Gastroesophageal sphincter (tissue), 3 donors: Measurements from ENCODE around the gene UBE2G2.

Experiments
- CTCF ChIP-seq, 4 experiments: fragments of 200-600 bp in 2 of 4; fragments of 450-650 bp in 2 of 4; sonication (generic) in 1 of 4; IDR thresholded peaks; one replicate each; pipeline ENCODE4 v1.5.1; 2017 to 2019; ENCODE audit warnings: antibody characterized with exemption in 4 of 4, mild to moderate bottlenecking in 2 of 4, moderate library complexity in 2 of 4
- EP300 ChIP-seq: sonication (generic); formaldehyde crosslinking; IDR thresholded peaks from one replicate; pipeline ENCODE4 v1.6.1; 2017; ENCODE audit warnings: antibody characterized with exemption, mild to moderate bottlenecking
- POLR2A ChIP-seq, 2 donors: fragments of 450-650 bp; IDR thresholded peaks; one replicate each; pipeline ENCODE4 v1.6.1; 2017; ENCODE audit warnings: antibody characterized with exemption in 2 of 2, mild to moderate bottlenecking in 2 of 2, moderate library complexity in 1 of 2
- POLR2AphosphoS5 ChIP-seq: sonication (generic); formaldehyde crosslinking; IDR thresholded peaks from one replicate; pipeline ENCODE4 v1.6.1; 2017; ENCODE audit warnings: antibody characterized with exemption

DNA sequence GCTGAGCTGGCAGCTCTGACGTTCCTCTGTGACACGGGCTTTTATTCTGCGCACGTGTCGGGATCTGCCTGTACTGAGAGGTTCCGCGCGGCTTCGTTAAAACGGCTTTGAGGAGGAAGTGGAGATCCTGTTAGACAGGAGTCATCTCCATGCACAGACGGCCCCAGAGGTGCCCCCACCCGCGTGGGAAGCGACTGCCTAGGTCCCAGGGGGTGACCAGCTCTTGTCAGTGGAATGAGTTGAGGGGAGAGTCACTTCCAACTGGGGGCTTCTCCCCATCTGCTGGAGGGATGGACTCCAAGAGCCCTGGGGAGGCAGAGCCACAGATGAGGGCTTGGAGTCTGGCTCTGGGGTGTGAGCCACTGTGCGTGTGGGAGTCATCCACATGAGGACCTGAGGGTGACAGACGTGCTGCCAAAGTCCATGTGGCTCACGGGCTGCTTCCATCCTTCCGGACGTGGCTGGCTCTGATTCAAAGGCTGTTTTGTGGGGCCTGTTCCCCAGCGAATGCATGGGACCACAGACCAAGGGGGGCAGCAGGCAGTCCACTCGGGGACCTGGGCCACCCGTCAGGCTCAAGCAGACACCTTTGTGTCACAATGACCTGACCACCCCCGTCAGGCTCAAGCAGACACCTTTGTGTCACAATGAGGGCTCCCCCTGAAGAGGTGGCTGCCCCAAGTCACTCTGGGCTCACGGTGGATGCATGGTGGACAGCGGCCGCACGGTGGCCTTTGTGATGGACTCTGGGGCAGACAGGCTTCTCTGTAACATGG is 45.1 kb upstream of the UBE2G2 start:
- TF ChIP-seq CTCF (IDR thresholded peaks at IDR 0.05), result no peak
- TF ChIP-seq POLR2A (IDR thresholded peaks at IDR 0.05), result no peak
- no peak for TF ChIP-seq POLR2AphosphoS5
- TF ChIP-seq EP300, result no peak
